Cardiac ventricle fibroblast (primary cell): ENCODE data around the gene KCNJ1. TPM values are rescaled to one million over a fixed set of nuclear protein-coding genes. Genes with fewer than 3 reads are reported as not detected.

Experiments used
- total RNA-seq: library from RNA; depleted of rRNA; stranded (reverse); fragments of >200 nt; gene quantifications from 2 replicates; pipeline ENCODE4 v1.2.3, GENCODE V29; 2015

Gene KCNJ1
- not detected in 2 replicates for total RNA-seq

DNA sequence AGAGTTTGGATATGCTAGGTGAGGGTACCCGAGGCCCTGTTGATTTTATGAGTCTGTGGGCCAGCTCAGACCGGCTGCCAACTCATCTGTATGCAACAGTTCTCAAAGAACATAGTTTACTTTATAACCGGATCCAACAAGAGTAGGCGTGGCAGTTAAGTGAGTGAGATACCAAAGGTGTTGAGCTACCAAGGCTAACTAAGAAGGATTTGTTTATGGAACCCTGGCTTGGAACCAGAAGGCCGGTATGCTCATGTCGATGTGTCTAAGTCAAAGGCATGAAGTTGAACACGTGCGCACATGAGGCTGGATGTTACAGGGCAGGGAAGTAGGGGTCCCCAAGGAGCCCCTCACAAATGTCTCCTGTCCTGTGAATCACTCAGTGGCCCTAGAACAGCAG, at the start of gene KCNJ1:
KCNJ1 (minus strand) TSS at position 20 of the 400 bp plus-strand sequence. CDS start 27,053 bp downstream, outside the sequence.

GRCh38 chr11:128890543-128891368, 23.7 kb upstream of the KCNJ1 start, which contains the start of gene KCNJ5:
TSS of gene KCNJ5 (plus strand) at chr11:128891356. CDS start at chr11:128911274, 19,918 bp downstream.

Other genes starting within 250 kb of the KCNJ1 start
- 10.1 and 13.2 TPM in 2 replicates for gene FLI1, start 173.2 kb downstream of the KCNJ1 start, total RNA-seq
- not detected in 2 replicates for gene KCNJ5, start 24.1 kb upstream of the KCNJ1 start, total RNA-seq
- not detected in 2 replicates for gene TP53AIP1, start 75.6 kb upstream of the KCNJ1 start, total RNA-seq